ENCODE results near the gene PCGF2.
A peak's percentile ranks its signal among the peaks of the same experiment; 100 is the strongest.

Gene PCGF2

DNA sequence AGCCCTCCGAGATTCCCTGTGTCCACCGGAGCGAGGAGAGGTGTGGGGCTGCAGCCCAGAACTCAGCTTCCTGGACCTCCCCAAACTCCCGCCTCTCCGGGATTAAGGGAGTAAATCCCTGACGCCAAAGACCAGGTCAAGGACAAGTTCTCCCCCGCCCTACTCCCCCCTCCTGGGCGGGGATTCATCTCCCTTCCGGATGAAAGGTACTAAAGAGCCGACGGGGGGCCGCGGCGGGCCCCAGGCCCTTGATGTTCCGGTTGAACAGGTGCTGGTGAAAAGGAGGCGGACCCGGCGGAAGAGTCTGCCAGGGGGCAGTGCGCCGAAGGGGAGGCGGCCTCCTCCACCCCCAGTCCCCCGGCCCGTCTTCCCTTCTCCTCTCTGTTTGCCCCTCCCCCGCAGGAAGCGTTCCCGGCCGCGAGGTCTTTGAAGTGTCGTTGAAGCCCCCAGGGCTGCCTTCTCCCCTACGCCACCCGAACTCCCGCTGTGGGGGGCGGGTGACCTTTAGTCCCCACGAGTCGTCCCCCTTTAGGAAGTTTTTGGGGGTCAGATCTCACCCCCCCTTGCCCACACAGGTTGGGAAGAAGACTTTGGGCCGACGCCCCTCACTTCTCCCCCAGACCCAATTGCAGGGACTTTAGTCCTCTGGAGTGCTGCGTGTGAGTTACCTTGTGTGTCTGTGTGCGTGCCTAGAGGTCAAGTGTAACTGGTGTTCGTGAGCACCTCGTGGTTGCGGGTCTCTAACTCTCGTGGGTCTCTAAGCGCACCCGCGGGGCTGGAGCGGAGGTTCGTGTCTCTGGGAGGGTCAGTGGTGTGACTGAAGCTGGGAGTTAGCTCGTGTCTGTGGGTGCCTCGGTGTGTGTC lies 44.2 kb downstream of the PCGF2 start:
- DNase-seq (ENCODE audit: low read depth in 2 of 2): peak; percentile 79 to 84

DNA sequence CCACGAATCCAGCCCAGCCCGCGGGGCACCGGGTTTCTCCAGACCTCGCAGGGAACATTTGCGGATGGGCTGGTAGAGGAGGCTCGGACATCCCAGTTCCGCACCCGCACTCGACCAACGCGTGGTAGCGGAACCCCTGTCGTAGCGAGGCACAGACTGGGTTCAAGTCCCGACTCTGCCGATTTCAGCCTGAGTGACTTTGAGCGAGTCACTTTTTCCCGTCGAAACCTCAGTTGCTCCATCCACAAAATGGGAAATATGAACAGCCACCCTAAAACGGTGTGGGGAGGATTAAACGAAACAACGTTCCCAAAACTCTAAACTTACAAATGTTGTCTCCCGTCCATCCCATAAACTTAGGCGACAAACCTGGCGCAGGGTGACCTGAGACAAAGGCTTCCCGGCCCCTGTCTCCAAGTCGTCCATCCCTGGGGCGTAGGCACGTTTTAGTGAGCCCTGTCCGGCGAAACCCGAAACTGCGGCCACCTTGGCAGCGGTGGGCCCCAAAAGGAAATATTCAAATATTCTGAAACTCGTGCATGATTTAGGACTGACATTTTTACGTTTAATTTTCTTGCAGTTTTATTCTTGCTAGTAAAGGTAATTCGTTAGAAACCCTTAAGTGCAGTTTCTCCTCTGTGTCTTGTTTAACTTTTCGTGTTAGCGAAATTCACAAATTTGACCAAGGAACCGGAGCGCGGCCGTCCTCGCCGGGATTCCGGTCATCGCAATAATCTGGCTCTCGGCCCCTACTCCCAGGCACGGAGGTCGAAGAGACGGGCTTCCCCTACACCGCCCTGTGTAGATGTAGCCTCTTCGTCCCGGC lies 45.0 kb downstream of the PCGF2 start:
- no peak for DNase-seq (ENCODE audit: low read depth in 2 of 2)

DNA sequence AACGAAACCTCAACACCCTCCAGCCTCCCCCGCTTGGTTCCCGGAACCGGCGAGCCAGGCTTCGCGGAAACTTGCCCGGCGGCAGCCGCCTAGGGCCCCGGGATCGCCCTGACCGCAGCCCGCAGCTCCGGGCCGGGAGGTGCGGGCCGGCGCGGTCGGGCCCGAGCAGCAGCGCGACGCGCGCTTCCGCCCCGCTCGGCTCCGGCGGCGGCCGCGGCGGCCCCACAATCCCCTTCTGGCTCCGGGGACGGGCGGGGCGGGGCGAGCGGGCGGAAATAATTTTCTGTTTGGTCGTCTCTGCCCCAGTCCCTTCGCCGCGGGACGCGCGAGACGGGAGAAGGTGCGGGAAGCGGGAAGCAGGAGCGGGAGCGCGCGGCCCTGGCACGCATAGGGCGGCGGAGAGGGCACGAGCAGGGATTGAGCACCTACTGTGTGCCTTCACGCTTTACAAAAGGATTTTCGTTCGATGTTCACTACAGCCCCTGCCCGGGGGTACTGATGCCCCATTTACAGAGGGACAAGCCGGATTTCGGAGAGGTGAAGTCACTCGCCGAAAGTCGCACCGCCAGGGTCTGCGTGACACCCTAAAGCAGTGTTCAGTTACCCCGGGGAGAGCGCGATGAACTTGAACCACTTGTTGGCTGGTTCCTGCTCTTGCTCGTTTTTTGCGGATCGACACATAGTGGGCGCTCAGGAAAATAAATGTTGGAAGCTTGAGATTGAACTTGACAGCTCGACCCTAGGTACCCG lies 45.8 kb downstream of the PCGF2 start:
- DNase-seq (ENCODE audit: low read depth in 2 of 2): peak; percentile 67 to 79

DNA sequence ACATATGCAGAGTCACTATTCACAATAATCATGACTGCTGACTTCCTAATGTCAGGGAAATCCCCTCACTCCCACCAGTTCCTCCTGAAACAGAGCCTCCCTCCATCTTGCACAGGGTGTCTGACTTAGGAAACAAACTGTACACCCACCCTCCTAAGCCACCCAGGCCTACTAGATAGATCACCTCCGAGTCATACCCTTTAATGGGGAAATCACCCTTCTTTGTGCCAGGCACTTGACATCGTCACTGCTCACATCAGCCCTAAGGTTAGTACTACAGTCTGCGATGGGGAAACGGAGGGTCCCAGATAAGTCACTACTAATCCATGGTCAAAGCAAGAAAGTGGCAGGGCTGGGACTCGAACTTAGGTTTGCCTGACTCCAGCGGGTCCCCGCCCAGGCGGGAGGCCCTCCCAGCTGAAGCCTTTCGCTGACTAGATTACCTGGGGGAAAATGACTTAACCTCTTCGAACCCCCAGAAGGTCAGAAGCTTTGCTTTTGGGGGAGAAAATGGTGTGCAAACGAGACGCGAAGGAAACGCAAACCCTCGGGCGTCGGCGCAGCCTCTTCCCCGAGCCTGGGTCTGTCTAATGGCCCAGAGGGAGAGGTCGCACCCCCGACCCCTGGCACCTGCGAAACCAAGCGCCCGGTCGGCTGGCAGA lies 46.5 kb downstream of the PCGF2 start:
- DNase-seq (ENCODE audit: low read depth in 2 of 2): peak; percentile 66 to 83

DNA sequence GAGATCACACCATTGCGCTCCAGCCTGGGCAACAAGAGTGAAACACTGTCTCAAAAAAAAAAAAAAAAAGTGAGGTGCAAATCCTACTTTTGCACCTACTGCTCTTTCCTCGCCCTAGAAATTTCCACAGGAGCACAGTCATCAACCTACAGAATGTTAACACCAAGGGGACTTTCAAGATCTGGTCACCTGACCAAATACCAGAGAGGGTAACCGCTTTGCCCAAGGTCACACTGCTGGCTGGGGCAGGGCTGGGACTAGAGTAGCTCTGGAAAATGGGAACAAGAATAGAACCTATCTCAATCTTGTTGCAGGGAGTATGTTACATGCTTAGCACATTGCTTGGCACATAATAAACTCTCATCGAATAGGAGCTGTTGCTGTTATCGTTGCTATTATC lies 49.4 kb downstream of the PCGF2 start:
- DNase-seq (ENCODE audit: low read depth in 2 of 2): no peak

DNA sequence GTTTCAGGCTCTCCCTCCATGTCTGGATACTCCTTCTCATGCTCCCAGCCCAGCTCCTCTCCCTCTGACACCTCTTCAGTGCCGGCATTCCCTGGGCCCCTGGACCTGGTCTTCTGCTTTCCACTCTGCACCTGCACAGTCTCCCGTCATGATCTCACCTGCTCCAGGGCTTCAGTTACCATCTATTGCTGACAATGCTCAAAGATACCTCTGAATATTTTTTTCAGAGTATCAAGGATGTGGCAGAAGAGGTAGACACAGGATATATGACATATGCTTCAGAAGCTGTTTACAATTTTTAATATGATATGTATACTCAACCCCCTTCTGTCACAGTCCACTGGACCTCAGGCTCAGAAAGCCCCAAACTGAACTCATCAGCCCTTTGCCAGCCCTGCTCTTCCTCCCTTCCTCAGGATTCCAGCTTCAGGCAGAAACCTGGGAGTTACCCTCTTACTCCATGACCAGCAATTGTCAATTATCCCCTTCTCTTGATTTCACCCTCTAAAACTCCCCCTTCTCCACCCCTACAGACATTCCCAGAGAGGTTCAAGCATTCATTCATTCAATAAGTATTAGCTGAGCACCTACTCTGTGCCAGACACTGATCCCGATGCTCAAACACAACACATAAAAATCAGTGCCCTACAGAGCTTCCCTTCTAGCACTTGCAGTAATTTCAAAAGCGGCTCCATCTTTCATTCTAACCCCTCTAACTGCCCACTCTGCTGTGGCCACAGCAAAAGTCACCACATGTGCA lies 50.9 kb downstream of the PCGF2 start:
- DNase-seq (ENCODE audit: low read depth in 2 of 2): no peak

- no peak for DNase-seq (ENCODE audit: low read depth in 2 of 2)
Measured at GRCh38 chr17:38693700-38694329, 54.3 kb downstream of the PCGF2 start.

DNA sequence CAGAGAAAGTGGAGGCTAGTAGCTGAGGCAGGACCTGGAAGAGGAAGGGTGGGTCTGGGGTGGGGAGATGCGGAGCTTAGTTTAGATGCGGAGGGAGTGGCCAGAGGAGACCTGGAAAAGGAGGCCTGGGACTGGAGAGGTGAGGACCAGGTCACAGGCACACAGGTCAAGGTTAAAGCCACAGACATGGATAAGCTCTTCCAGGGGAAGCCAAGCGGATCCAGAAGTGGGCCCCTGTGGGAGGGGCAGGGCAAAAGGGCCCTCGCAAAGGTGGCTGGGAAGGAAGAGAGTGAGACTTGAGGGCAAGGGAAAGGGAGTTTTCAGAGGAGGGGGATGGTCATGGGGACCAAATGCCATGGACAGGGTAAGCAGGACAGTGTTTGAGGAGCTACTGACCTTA lies 57.0 kb downstream of the PCGF2 start:
- no peak for DNase-seq (ENCODE audit: low read depth in 2 of 2)

DNA sequence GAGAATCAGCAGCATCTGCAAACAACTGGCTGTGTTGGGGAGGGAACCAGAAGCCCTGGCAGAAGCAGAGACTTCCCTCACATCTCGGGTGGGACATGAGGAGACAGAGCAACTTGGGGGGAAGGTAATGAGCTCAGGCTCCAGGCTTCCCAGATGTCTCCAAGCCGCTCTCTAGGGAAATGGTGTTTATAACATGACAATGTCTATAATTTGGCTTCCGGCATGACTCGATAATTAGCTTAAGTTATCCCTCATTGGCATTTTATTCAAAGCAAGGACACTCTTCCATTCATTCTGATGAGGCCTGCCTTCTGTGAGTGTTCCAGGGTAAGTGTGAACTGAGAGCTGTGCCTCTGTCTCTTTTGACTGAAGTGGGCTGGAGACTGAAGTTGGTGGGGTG lies 57.8 kb downstream of the PCGF2 start:
- DNase-seq (ENCODE audit: low read depth in 2 of 2): no peak

DNA sequence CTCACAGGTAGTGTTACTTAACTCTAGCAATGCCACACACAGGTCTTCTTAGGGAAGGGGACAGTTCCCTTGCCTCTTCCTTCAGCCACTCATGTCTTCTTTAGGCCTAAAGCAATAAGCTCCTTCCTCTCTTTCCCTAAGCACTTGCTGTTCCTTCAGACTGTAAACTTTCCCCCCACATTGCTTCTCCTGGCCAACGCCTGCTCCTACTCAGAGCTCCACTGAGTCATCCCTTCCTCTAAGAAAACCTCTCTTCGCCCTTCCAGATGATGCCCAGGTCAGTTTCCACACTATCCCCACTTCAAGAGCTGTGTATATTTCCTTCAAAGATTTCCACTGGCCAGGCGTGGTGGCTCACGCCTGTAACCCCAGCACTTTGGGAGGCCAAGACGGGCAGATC lies 60.9 kb downstream of the PCGF2 start:
- no peak for DNase-seq (ENCODE audit: low read depth in 2 of 2)

- no peak for DNase-seq (ENCODE audit: low read depth in 2 of 2)
Measured at GRCh38 chr17:38685491-38685890, 62.6 kb downstream of the PCGF2 start.

All from stimulated activated CD8-positive, alpha-beta memory T cell treated with anti-CD3 and anti-CD28 coated beads, Interleukin-2, amount 100 ng/mL, for 48 hours (primary cell).